ACC112 (cell line): ENCODE data around the gene CRIP1.

Experiments
- H2AFZ ChIP-seq: fragments of 200-600 bp; sonication (generic); one replicate; pipeline ENCODE4 v1.6.0; 2017; ENCODE audit warnings: antibody characterized with exemption, low read length; ENCODE audit not compliant: unreplicated experiment
- H3K27ac ChIP-seq: fragments of 200-600 bp; sonication (generic); 2 replicates; pipeline ENCODE4 v1.5.1; 2014; ENCODE audit warnings: low read depth, mild to moderate bottlenecking, antibody characterized with exemption, low read length, moderate library complexity
- H3K27me3 ChIP-seq: fragments of 200-600 bp; sonication (generic); 2 replicates; pipeline ENCODE4 v1.6.1; 2014; ENCODE audit warnings: mild to moderate bottlenecking, antibody characterized with exemption, low read length, moderate library complexity, mixed read lengths; ENCODE audit not compliant: insufficient read depth
- H3K36me3 ChIP-seq: fragments of 200-600 bp; sonication (generic); 2 replicates; pipeline ENCODE4 v1.6.1; 2016; ENCODE audit warnings: mild to moderate bottlenecking, antibody characterized with exemption, low read length, moderate library complexity, mixed read lengths; ENCODE audit not compliant: insufficient read depth
- H3K4me1 ChIP-seq: fragments of 200-600 bp; sonication (generic); one replicate; pipeline ENCODE4 v1.6.1; 2016; ENCODE audit warnings: low read length, mixed read lengths; ENCODE audit not compliant: insufficient read depth, unreplicated experiment, control insufficient read depth
- H3K4me3 ChIP-seq: fragments of 200-600 bp; sonication (generic); 2 replicates; pipeline ENCODE4 v1.5.1; 2014; ENCODE audit warnings: mild to moderate bottlenecking, low read depth, low read length
- H3K79me2 ChIP-seq: fragments of 200-600 bp; sonication (generic); one replicate; pipeline ENCODE4 v1.6.0; 2016; ENCODE audit warnings: low read length; ENCODE audit not compliant: control insufficient read depth, unreplicated experiment, insufficient read depth

Gene CRIP1

GRCh38 chr14:105444859-105445258, 41.8 kb upstream of the CRIP1 start:
- Histone ChIP-seq H3K4me3 (no peak overlapping the region), H3K27ac (no peak overlapping the region), H3K4me1 (no peaks in the 10 kb centered on the region), H3K27me3 (no peaks in the 10 kb centered on the region), H3K79me2 (peaks cover 8% of the 10 kb centered on the region), H2AFZ (no peak overlapping the region), H3K36me3 (no peaks in the 10 kb centered on the region)

- Histone ChIP-seq H3K27me3 (no peaks in the 10 kb centered on the region), H3K79me2 (peaks cover 3% of the 10 kb centered on the region), H2AFZ (no peak overlapping the region), H3K27ac (no peak overlapping the region), H3K4me1 (no peaks in the 10 kb centered on the region), H3K36me3 (no peaks in the 10 kb centered on the region), H3K4me3 (no peak overlapping the region)
Measured at GRCh38 chr14:105445290-105445689, 41.4 kb upstream of the CRIP1 start.

- Histone ChIP-seq H3K4me1 (no peaks in the 10 kb centered on the region), H3K27me3 (no peaks in the 10 kb centered on the region), H3K4me3 (no peak overlapping the region), H3K27ac (no peak overlapping the region), H2AFZ (no peak overlapping the region), H3K36me3 (peaks cover 2% of the 10 kb centered on the region; the same call in 1 of the 2 replicates), H3K79me2 (no peaks in the 10 kb centered on the region)
Measured at GRCh38 chr14:105445901-105446845, 40.5 kb upstream of the CRIP1 start.

- Histone ChIP-seq H3K27ac (no peak overlapping the region), H3K4me3 (no peak overlapping the region), H2AFZ (no peak overlapping the region), H3K36me3 (peaks cover 2% of the 10 kb centered on the region; the same call in 1 of the 2 replicates), H3K79me2 (no peaks in the 10 kb centered on the region), H3K4me1 (no peaks in the 10 kb centered on the region), H3K27me3 (no peaks in the 10 kb centered on the region)
Measured at GRCh38 chr14:105446971-105447370, 39.7 kb upstream of the CRIP1 start.

GRCh38 chr14:105447651-105448640, 38.7 kb upstream of the CRIP1 start:
- Histone ChIP-seq H3K4me1 (no peaks in the 10 kb centered on the region), H3K27ac (no peak overlapping the region), H3K27me3 (no peaks in the 10 kb centered on the region), H3K4me3 (no peak overlapping the region), H3K36me3 (peaks cover 2% of the 10 kb centered on the region; the same call in 1 of the 2 replicates), H2AFZ (no peak overlapping the region), H3K79me2 (no peaks in the 10 kb centered on the region)

- no peak overlapping the region for H3K27ac ChIP-seq
- H2AFZ ChIP-seq: no peak overlapping the region
- H3K4me1 ChIP-seq: no peaks in the 10 kb centered on the region
- H3K4me3 ChIP-seq: no peak overlapping the region
- H3K27me3 ChIP-seq: no peaks in the 10 kb centered on the region
- no peaks in the 10 kb centered on the region for H3K79me2 ChIP-seq
- peaks cover 2% of the 10 kb centered on the region; the same call in 1 of the 2 replicates for H3K36me3 ChIP-seq
Measured at GRCh38 chr14:105448706-105449111, 38.0 kb upstream of the CRIP1 start.

- no peaks in the 10 kb centered on the region for H3K27me3 ChIP-seq
- no peaks in the 10 kb centered on the region for H3K79me2 ChIP-seq
- peaks cover 2% of the 10 kb centered on the region; the same call in 1 of the 2 replicates for H3K36me3 ChIP-seq
- no peak overlapping the region for H2AFZ ChIP-seq
- H3K4me1 ChIP-seq: no peaks in the 10 kb centered on the region
- no peak overlapping the region for H3K4me3 ChIP-seq
- no peak overlapping the region for H3K27ac ChIP-seq
Measured at GRCh38 chr14:105449276-105450122, 37.2 kb upstream of the CRIP1 start.

- Histone ChIP-seq H3K27me3 (no peaks in the 10 kb centered on the region), H3K79me2 (no peaks in the 10 kb centered on the region), H3K27ac (no peak overlapping the region), H2AFZ (no peak overlapping the region), H3K4me1 (no peaks in the 10 kb centered on the region), H3K4me3 (no peak overlapping the region), H3K36me3 (peaks cover 4% of the 10 kb centered on the region; the same call in 1 of the 2 replicates)
Measured at GRCh38 chr14:105450123-105450505, 36.6 kb upstream of the CRIP1 start.

- H2AFZ ChIP-seq: no peak overlapping the region
- no peak overlapping the region for H3K27ac ChIP-seq
- H3K4me1 ChIP-seq: no peaks in the 10 kb centered on the region
- H3K27me3 ChIP-seq: no peaks in the 10 kb centered on the region
- H3K4me3 ChIP-seq: no peak overlapping the region
- no peaks in the 10 kb centered on the region for H3K79me2 ChIP-seq
- peaks cover 5% of the 10 kb centered on the region; the same call in 1 of the 2 replicates for H3K36me3 ChIP-seq
Measured at GRCh38 chr14:105450864-105451720, 35.6 kb upstream of the CRIP1 start.
